GM12891 (cell line): ENCODE measurements around the gene C1QTNF5.

Experiments
- POLR2A ChIP-seq: IDR thresholded peaks from 2 replicates; pipeline ENCODE4 v1.6.1; 2011; ENCODE audit warnings: low read depth, low read length, control low read depth
- TAF1 ChIP-seq: IDR thresholded peaks from 2 replicates; pipeline ENCODE4 v1.6.1; 2011; ENCODE audit warnings: low read depth, low read length, control low read depth

DNA sequence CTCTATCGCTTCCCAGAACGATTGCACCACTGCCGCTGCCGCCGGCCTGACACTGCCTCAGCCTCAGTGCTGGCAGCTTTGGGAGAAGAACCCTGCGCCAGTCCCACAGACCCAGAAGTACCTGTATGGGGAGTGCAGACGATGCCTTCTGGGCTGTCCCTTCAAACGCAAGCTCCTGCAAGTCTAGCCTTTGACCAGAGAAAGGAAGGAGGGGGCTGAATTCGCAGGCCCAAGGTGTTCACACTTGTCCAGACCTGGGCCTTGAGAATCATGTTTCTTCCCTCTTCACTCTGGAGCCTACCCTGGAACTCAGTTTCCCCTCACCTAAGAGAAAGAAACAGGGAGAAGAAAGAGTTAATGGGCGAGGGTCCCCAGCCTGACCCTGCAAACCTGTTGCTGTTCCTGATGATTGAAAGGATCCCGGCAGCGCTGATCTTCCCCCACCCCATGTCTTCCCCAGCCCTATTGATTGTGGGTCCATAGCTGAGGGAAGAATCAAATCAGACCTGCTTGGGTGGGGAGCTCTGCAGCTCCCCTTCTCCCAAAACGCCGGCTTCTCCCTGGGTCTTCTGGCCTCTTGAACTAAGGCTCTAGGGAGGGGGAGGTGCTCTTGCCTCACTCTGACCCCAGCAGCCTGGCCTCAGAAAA, 23.0 kb downstream of the C1QTNF5 start:
- TF ChIP-seq POLR2A, result no peak
- TF ChIP-seq TAF1, result no peak
